Upper lobe of right lung (tissue), 1 donor: Measurements from ENCODE around the gene KIF5B. TPM values are rescaled to one million over a fixed set of nuclear protein-coding genes. Genes with fewer than 3 reads are reported as not detected.
A peak's percentile ranks its signal among the peaks of the same experiment; 100 is the strongest.
"Not testable (repeated sequence)": the region's sequence is repeated elsewhere in the genome, so short reads cannot be mapped to it uniquely, and the experiment has no call there.

Source experiments
- ATAC-seq: fragments of 200-7000 bp; cut with Tn5 transposase; one replicate; pipeline ENCODE4 v1.9.1; 2020; ENCODE audit warnings: mild to moderate bottlenecking, moderate library complexity
- DNase-seq: peaks from one replicate; pipeline ENCODE4 v3.0.0-alpha.2; 2020
- H3K27ac ChIP-seq: fragments of 200-600 bp; one replicate; pipeline ENCODE4 v1.8.0; 2022
- H3K27me3 ChIP-seq: fragments of 200-600 bp; one replicate; pipeline ENCODE4 v1.8.0; 2022; ENCODE audit warnings: mild to moderate bottlenecking
- H3K36me3 ChIP-seq: fragments of 200-600 bp; one replicate; pipeline ENCODE4 v1.8.0; 2022
- H3K4me1 ChIP-seq: fragments of 200-600 bp; one replicate; pipeline ENCODE4 v1.8.0; 2022
- H3K4me3 ChIP-seq: fragments of 200-600 bp; one replicate; pipeline ENCODE4 v1.8.0; 2022; ENCODE audit warnings: mild to moderate bottlenecking
- H3K9me3 ChIP-seq: fragments of 200-600 bp; one replicate; pipeline ENCODE4 v1.8.0; 2022
- intact Hi-C: fragments of 100-400 bp; cut with DNase I; formaldehyde crosslinking; loops from one replicate; pipeline ENCODE4 v1.11.0; 2022
- total RNA-seq: library from RNA; stranded (reverse); fragmentation: NEBNext Ultra II Directional; extraction: Animal tissue kit (Norgen Biotek cat#: 25700); gene quantifications from one replicate; pipeline ENCODE4 v1.2.1, GENCODE V29; 2021
- TF ChIP-seq, protein P1 (sequence below): fragments of 200-600 bp; IDR thresholded peaks from one replicate; pipeline ENCODE4 v1.8.0; 2022; ENCODE audit warnings: antibody characterized with exemption
- donor health status: DM: no; HTN: yes; CAD: no; lungs with severe emphysema.

Gene KIF5B
- total RNA-seq, 1 donor from 2014 or later: 112 TPM

DNA sequence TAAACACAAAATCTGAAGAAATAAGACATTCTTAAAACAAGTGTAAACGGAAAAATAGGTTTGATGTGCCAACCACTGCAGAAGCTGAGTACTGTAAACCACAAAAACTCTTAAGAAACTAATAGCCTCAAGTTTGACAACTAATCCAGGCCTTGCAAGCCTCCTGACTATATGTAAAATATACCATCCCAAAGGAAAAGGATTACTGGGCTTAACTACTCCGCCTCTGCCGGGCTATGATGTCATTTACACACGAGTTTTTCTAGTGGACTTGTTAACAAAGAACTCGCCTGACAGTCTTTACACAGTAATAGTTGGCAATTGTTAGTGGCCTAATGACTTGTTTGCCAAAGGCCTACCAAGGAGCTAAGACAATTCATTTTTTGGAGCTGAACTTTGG is 2.1 kb downstream of the KIF5B start:
- ATAC-seq (no peak), DNase-seq (no peak)
- peak overlapping the region; percentile 96 for H3K4me3 ChIP-seq
- no peaks in the 10 kb centered on the region for H3K9me3 ChIP-seq
- intact Hi-C loops: no loop called here
- H3K4me1 ChIP-seq: peaks cover 46% of the 10 kb centered on the region
- H3K27me3 ChIP-seq: no peaks in the 10 kb centered on the region
- peak overlapping the region; percentile 99 for H3K27ac ChIP-seq
- H3K36me3 ChIP-seq: no peaks in the 10 kb centered on the region
- TF ChIP-seq, protein P1, sequence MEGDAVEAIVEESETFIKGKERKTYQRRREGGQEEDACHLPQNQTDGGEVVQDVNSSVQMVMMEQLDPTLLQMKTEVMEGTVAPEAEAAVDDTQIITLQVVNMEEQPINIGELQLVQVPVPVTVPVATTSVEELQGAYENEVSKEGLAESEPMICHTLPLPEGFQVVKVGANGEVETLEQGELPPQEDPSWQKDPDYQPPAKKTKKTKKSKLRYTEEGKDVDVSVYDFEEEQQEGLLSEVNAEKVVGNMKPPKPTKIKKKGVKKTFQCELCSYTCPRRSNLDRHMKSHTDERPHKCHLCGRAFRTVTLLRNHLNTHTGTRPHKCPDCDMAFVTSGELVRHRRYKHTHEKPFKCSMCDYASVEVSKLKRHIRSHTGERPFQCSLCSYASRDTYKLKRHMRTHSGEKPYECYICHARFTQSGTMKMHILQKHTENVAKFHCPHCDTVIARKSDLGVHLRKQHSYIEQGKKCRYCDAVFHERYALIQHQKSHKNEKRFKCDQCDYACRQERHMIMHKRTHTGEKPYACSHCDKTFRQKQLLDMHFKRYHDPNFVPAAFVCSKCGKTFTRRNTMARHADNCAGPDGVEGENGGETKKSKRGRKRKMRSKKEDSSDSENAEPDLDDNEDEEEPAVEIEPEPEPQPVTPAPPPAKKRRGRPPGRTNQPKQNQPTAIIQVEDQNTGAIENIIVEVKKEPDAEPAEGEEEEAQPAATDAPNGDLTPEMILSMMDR: no peak

DNA sequence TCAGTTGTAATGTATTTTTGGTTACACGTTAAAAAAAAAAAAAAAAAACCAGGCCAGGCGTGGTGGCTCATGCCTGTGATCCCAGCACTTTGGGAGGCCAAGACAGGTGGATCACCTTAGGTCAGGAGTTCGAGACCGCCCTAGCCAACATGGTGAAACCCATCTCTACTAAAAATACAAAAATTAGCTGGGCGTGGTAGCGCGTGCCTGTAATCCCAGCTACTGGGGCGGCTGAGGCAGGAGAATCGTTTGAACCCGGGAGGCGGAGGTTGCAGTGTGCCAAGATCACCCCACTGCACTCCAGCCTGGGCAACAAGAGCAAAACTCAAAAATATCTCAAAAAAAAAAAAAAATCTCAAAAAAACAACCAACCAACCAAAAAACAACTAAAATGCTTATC is 2.8 kb downstream of the KIF5B start:
- intact Hi-C loops, DNase-seq, H3K27ac ChIP-seq, ATAC-seq, H3K36me3 ChIP-seq, H3K9me3 ChIP-seq, H3K27me3 ChIP-seq: not testable (repeated sequence)
- Histone ChIP-seq H3K4me3 (peak overlapping the region; percentile 96), H3K4me1 (peaks cover 53% of the 10 kb centered on the region)

DNA sequence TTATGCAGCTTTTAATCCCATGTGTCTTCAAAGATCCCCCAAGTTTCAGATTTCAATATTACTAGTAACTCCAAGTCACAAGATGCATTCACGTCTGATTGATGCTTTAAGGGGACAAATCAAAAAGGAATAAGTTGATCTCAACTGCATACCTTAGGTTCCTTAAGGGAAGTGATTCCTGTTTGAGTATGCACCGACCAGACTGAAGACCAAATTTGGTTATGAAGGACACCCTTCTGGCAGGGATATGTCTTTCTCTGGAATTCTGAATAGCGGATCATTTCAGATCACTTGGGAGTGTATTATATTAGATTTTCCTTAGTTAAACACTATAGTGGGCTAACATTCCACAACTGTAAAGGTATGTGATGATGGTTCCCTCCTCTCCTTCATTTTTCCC is 4.3 kb downstream of the KIF5B start:
- Histone ChIP-seq H3K27ac (peak overlapping the region; percentile 13), H3K9me3 (no peaks in the 10 kb centered on the region), H3K27me3 (no peaks in the 10 kb centered on the region), H3K4me3 (peak overlapping the region; percentile 32), H3K4me1 (peaks cover 61% of the 10 kb centered on the region), H3K36me3 (peaks cover 14% of the 10 kb centered on the region)
- intact Hi-C loops: no loop called here
- DNase-seq: no peak
- TF ChIP-seq, protein P1: no peak
- no peak for ATAC-seq

DNA sequence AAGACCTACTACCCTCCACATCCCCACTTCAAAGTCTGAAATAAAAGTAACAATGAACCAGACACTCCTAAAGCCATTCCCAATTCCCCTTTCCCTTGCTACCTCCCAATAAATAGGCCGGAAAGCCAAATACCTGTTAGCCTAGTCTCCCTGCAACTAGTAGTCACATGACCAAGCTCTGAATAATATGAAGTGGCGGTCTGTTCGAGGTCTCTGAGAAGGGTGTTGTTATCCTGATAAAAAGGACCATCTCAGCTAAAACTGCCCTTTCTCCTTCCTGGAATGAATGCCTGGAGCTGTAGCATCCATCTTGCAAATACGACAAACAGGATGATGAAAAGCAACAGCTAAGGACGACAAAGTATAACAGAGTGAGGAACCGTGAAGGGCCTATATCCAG is 6.0 kb downstream of the KIF5B start:
- H3K27ac ChIP-seq: no peak overlapping the region
- intact Hi-C loops: no loop called here
- peaks cover 29% of the 10 kb centered on the region for H3K36me3 ChIP-seq
- peaks cover 69% of the 10 kb centered on the region for H3K4me1 ChIP-seq
- TF ChIP-seq, protein P1: no peak
- no peaks in the 10 kb centered on the region for H3K27me3 ChIP-seq
- ATAC-seq (no peak), DNase-seq (no peak)
- H3K4me3 ChIP-seq: no peak overlapping the region
- H3K9me3 ChIP-seq: no peaks in the 10 kb centered on the region

DNA sequence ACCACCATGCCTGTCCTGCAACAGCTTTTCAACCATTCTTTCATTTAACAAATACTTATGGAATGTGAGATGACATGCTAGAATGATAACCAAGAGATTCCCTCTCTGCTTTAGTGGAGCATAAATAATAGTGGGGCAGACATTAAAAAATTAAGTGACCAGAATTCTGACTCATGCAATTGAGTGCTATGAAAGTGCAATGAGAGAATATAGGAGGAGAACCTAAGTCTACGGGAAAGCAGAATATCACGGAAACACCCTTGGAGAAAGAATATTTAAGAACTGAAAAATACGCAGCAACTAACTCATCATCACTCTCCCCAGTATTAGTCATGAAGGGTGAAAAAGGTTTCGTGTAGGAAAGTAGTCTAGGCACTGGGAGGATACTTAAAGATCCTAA is 7.1 kb downstream of the KIF5B start:
- H3K36me3 ChIP-seq: peaks cover 40% of the 10 kb centered on the region
- no peaks in the 10 kb centered on the region for H3K27me3 ChIP-seq
- ATAC-seq (no peak), DNase-seq (no peak)
- peak overlapping the region; percentile 5 for H3K27ac ChIP-seq
- intact Hi-C loops: no loop called here
- H3K9me3 ChIP-seq: no peaks in the 10 kb centered on the region
- TF ChIP-seq, protein P1: no peak
- H3K4me3 ChIP-seq: no peak overlapping the region
- H3K4me1 ChIP-seq: peaks cover 69% of the 10 kb centered on the region

DNA sequence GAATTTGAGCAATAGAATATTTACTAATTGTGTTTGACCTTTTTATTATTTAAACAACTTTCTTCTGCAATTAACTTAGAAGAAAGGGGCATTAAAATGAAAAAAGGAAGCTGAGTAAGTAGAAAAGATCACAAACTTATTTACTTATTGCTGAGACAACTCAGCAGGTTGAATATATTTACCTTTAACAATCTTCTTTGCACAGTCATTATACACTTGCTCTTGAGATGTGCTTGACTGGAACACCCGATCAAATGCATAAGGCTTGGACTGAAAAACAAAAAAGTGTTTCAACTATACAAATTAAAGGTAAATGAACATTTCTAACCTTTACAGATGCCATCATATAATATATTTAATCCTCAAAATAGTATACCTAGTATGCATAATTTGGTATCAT is 7.9 kb downstream of the KIF5B start:
- intact Hi-C loops: no loop called here
- H3K27ac ChIP-seq: no peak overlapping the region
- H3K9me3 ChIP-seq: no peaks in the 10 kb centered on the region
- DNase-seq (no peak), ATAC-seq (no peak)
- H3K4me1 ChIP-seq: peaks cover 72% of the 10 kb centered on the region
- no peak overlapping the region for H3K4me3 ChIP-seq
- peaks cover 48% of the 10 kb centered on the region for H3K36me3 ChIP-seq
- no peaks in the 10 kb centered on the region for H3K27me3 ChIP-seq
- TF ChIP-seq, protein P1: no peak
